ENCODE data around the gene FANCB.

- TF ChIP-seq, protein P1, sequence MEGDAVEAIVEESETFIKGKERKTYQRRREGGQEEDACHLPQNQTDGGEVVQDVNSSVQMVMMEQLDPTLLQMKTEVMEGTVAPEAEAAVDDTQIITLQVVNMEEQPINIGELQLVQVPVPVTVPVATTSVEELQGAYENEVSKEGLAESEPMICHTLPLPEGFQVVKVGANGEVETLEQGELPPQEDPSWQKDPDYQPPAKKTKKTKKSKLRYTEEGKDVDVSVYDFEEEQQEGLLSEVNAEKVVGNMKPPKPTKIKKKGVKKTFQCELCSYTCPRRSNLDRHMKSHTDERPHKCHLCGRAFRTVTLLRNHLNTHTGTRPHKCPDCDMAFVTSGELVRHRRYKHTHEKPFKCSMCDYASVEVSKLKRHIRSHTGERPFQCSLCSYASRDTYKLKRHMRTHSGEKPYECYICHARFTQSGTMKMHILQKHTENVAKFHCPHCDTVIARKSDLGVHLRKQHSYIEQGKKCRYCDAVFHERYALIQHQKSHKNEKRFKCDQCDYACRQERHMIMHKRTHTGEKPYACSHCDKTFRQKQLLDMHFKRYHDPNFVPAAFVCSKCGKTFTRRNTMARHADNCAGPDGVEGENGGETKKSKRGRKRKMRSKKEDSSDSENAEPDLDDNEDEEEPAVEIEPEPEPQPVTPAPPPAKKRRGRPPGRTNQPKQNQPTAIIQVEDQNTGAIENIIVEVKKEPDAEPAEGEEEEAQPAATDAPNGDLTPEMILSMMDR (conservative IDR thresholded peaks at IDR 0.05; ENCODE audit: low read depth, low read length), result no peak
- no peak for TF ChIP-seq EZH2phosphoT487 (IDR thresholded peaks at IDR 0.05; ENCODE audit: borderline replicate concordance, low read length)
These were observed 11.0 kb upstream of the FANCB start for GRCh38 chrX:14883826-14884225.

Data from PC-3 (cell line).